Loucy (cell line): ENCODE results near the gene NDUFA6.

Experiments
- CTCF ChIP-seq: fragments of 200-600 bp; sonication (generic); conservative IDR thresholded peaks from 2 replicates; pipeline ENCODE4 v1.5.1; 2014; ENCODE audit warnings: mild to moderate bottlenecking, antibody characterized with exemption, low read length
- EZH2phosphoT487 ChIP-seq: fragments of 200-600 bp; IDR thresholded peaks from 2 replicates; pipeline ENCODE4 v1.6.1; 2018; ENCODE audit warnings: antibody characterized with exemption, mild to moderate bottlenecking, moderate library complexity, borderline replicate concordance

DNA sequence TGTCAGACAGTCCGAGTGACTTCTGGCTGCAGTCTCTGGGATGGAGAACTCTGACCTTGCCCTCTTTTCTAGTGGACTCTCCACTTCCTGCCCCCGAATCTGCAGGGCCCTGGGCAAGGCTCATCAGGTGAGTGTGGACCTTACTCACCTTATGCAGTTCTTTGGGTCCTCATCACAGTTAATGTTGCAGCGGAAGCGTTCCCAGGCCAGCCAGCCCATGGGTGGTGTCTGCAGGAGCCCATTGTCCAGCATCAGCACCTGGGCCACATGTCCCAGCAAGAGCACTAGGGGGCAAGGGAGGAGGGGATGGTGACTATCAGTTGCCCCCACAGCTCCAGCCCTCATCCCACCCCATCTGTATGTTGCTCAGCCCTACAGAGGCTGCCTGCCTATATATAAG is 22.3 kb downstream of the NDUFA6 start:
- TF ChIP-seq CTCF = no peak
- TF ChIP-seq EZH2phosphoT487 = no peak
